CD4-positive, CD25-positive, alpha-beta regulatory T cell (primary cell): ENCODE measurements around the gene CERT1. TPM values are rescaled to one million over a fixed set of nuclear protein-coding genes. Genes with fewer than 3 reads are reported as not detected.
"Not testable (repeated sequence)": the region's sequence is repeated elsewhere in the genome, so short reads cannot be mapped to it uniquely, and the experiment has no call there.

Experiments used
- ATAC-seq, 2 donors: fragments of 150-1000 bp; cut with Tn5 transposase; one replicate each; pipeline ENCODE4 v1.10.0; 2021; ENCODE audit warnings: low read depth in 2 of 2, moderate number of reproducible peaks in 2 of 2, moderate library complexity in 1 of 2
- DNase-seq, 3 donors: peaks; one replicate each; pipeline versions ENCODE4 v3.0.0 to v3.0.0-alpha.2; 2012 to 2022; ENCODE audit warnings: mixed read lengths in 1 of 3
- H3K27ac ChIP-seq: one replicate; pipeline ENCODE4 v1.7.0; 2013; ENCODE audit warnings: mild to moderate bottlenecking, low read length; ENCODE audit not compliant: insufficient read depth, poor library complexity, severe bottlenecking
- H3K27me3 ChIP-seq: one replicate; pipeline ENCODE4 v1.7.0; 2013; ENCODE audit warnings: low read length; ENCODE audit not compliant: control insufficient read depth, insufficient read depth
- H3K36me3 ChIP-seq: one replicate; pipeline ENCODE4 v1.7.0; 2013; ENCODE audit warnings: mild to moderate bottlenecking, low read length, moderate library complexity; ENCODE audit not compliant: control insufficient read depth, insufficient read depth
- H3K4me1 ChIP-seq: 2 replicates; pipeline ENCODE4 v1.7.0; 2013; ENCODE audit warnings: mild to moderate bottlenecking, low read length; ENCODE audit not compliant: insufficient read depth, control insufficient read depth, poor library complexity, severe bottlenecking
- H3K4me3 ChIP-seq: one replicate; pipeline ENCODE4 v1.7.0; 2013; ENCODE audit warnings: low read depth, mild to moderate bottlenecking, low read length, moderate library complexity
- H3K9me3 ChIP-seq, 2 experiments: 1 replicate in 1 of 2; 2 replicates in 1 of 2; pipeline ENCODE4 v1.7.0; 2013; ENCODE audit warnings: low read length in 2 of 2, mild to moderate bottlenecking in 1 of 2, moderate library complexity in 1 of 2; ENCODE audit not compliant: control insufficient read depth in 2 of 2
- H3K27ac Mint-ChIP-seq, 3 donors: one replicate each; pipeline ENCODE4 v1.8.0; 2020 to 2022; ENCODE audit warnings: mild to moderate bottlenecking in 3 of 3, mixed read lengths in 3 of 3, moderate library complexity in 2 of 3
- H3K27me3 Mint-ChIP-seq: one replicate; pipeline ENCODE4 v1.8.0; 2022; ENCODE audit warnings: mild to moderate bottlenecking, mixed read lengths
- H3K36me3 Mint-ChIP-seq: one replicate; pipeline ENCODE4 v1.8.0; 2020; ENCODE audit warnings: mixed read lengths
- H3K4me1 Mint-ChIP-seq, 4 donors: one replicate each; pipeline ENCODE4 v1.8.0; 2020 to 2022; ENCODE audit warnings: mixed read lengths in 4 of 4, mild to moderate bottlenecking in 1 of 4
- H3K4me3 Mint-ChIP-seq, 4 donors: one replicate each; pipeline ENCODE4 v1.8.0; 2020 to 2022; ENCODE audit warnings: mild to moderate bottlenecking in 4 of 4, mixed read lengths in 4 of 4, moderate library complexity in 3 of 4
- H3K9me3 Mint-ChIP-seq, 7 donors: one replicate each; pipeline ENCODE4 v1.8.0; 2020 to 2022; ENCODE audit warnings: mixed read lengths in 7 of 7, mild to moderate bottlenecking in 3 of 7, moderate library complexity in 2 of 7
- polyA plus RNA-seq, 4 donors: library from polyadenylated mRNA; unstranded; fragments of 300-500 nt; fragmentation: Illumina TruSeq; gene quantifications; one replicate each; pipeline ENCODE4 v1.2.3, GENCODE V29; 2021
- total RNA-seq: library from RNA; stranded (reverse); gene quantifications from one replicate; pipeline ENCODE4 v1.2.3, GENCODE V29; 2022

The CERT1 gene
- total and polyA plus RNA-seq, 5 donors from 2014 or later, result 19.4 to 49.9 (median 22.4) TPM

DNA sequence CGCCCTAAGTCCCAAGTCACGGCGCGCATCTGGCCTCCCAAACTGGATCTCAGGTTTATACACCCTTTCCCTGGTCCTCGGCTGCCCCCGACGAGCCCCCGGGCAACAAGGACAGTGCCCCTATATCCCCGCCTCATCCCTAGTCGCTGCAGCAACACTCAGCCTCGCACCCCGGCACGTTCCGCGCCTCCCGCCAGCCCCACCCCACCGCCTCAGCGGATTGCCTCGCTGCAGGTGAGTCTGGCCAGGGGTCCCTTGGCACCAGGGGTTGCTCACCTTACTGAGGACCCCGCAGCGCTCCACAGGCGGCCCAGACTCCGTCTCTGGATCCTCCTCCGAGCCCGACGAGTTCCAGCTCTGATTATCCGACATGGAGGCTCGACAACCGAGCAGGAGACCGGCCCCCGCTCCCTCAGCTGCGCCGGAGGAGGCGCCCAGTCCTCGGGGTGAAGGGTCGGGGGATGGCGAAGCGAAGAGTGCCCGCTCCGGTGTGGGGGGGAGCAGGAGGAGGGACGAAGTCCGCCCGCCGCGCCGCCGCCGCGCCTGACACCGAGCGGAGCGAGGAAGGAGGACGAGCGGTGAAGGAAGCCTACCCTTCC lies 494 bp downstream of the CERT1 start:
- peak; percentile 26 to 42 for ATAC-seq
- peak overlapping the region; percentile 96 to 99 (median 98) for H3K4me3 Mint-ChIP-seq

DNA sequence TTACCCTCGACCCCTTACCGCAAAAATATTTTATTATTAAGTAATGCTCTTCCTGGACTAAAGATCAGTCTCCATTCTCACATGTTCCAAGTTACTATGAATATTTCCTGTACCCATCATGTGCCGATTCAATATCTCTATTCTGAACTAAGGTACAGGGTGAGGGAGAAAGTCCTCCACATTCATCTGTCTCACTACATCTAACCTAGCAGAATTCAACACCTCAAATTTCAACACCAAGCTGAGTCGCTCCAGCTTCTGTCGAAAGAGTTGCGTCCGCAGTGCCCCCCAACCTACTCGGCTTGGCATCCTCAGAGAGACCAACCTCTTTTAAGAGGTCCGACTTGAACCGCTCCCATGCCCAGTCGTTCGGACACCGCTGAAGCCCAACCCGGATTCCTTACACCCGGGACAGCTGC lies 1.0 kb downstream of the CERT1 start:
- ATAC-seq (no peak), DNase-seq (peak in 1 of 3 donors; percentile 31)
- H3K36me3 Mint-ChIP-seq, result peaks cover 4% of the 10 kb centered on the region
- Histone ChIP-seq H3K9me3 (no peaks in the 10 kb centered on the region), H3K4me1 (peaks cover 59% of the 10 kb centered on the region), H3K36me3 (no peaks in the 10 kb centered on the region), H3K4me3 (peak overlapping the region; percentile 89), H3K27me3 (no peaks in the 10 kb centered on the region), H3K27ac (peak overlapping the region; percentile 82)
- peaks cover 0 to 1% (median 0%) of the 10 kb centered on the region in 7 donors for H3K9me3 Mint-ChIP-seq
- H3K27ac Mint-ChIP-seq, result peak overlapping the region; percentile 95 to 97 (median 95)
- H3K4me3 Mint-ChIP-seq, result peak overlapping the region; percentile 96 to 99 (median 98)
- H3K27me3 Mint-ChIP-seq, result no peaks in the 10 kb centered on the region
- peaks cover 45 to 80% (median 60%) of the 10 kb centered on the region in 4 donors for H3K4me1 Mint-ChIP-seq

More for the DNA sequence above, 494 bp downstream of the CERT1 start:
- peak overlapping the region; percentile 95 to 97 (median 95) for H3K27ac Mint-ChIP-seq
- peak in 2 of 3 donors; percentile 34 to 46 for DNase-seq
- H3K4me1 Mint-ChIP-seq, result peaks cover 50 to 79% (median 59%) of the 10 kb centered on the region in 4 donors
- Histone ChIP-seq H3K4me1 (peaks cover 59% of the 10 kb centered on the region), H3K36me3 (no peaks in the 10 kb centered on the region), H3K27me3 (no peaks in the 10 kb centered on the region), H3K9me3 (no peaks in the 10 kb centered on the region), H3K4me3 (peak overlapping the region; percentile 89), H3K27ac (peak overlapping the region; percentile 82)
- H3K27me3 Mint-ChIP-seq, result no peaks in the 10 kb centered on the region
- peaks cover 4% of the 10 kb centered on the region for H3K36me3 Mint-ChIP-seq
- peaks cover 0 to 1% (median 0%) of the 10 kb centered on the region in 7 donors for H3K9me3 Mint-ChIP-seq

DNA sequence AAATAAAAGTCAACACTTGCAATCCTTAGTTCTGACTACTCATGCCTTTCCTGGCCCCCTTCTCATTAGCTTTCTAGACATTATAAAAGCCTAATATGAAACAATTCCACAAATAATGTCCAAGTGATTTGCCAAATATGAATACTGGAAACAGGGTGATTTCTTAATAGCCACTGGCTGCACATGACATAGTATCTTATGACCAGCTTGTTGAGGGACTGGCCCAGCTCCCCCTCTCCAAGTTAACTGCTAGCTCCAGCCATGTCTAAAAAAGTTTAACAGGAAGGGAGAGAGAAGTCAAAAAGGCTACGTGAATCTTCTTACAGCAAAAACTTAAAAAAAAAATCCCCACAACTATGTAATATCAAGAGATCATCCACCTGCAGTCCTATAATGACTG lies 1.5 kb downstream of the CERT1 start:
- Mint-ChIP-seq H3K27ac (peak overlapping the region in 2 of 3 donors; percentile 44 to 95), H3K4me3 (peak overlapping the region; percentile 96 to 99 (median 98)), H3K36me3 (peaks cover 4% of the 10 kb centered on the region), H3K27me3 (no peaks in the 10 kb centered on the region), H3K9me3 (peaks cover 0 to 1% (median 0%) of the 10 kb centered on the region in 7 donors), H3K4me1 (peaks cover 42 to 78% (median 59%) of the 10 kb centered on the region in 4 donors)
- DNase-seq (peak in 1 of 3 donors; percentile 10), ATAC-seq (no peak)
- Histone ChIP-seq H3K4me1 (peaks cover 59% of the 10 kb centered on the region), H3K36me3 (peaks cover 5% of the 10 kb centered on the region), H3K9me3 (no peaks in the 10 kb centered on the region), H3K4me3 (peak overlapping the region; percentile 89), H3K27me3 (no peaks in the 10 kb centered on the region), H3K27ac (no peak overlapping the region)

DNA sequence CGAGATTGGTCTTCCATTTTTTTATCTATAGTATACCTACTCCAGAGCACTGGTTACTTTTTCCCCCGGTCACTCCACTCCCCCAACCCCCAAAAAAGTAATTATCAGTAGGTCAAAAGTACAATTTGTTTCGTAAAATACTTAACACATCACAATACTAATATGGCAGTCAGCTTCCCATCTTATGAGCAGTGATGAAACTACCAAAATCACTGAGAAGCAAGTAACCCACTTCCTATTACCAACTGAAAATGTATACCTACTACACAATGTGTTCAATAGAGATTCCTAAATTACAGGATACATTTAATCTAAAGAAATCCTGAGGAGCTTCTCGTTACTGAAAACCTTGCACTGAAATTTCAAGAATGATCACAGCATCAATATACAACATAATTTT lies 1.9 kb downstream of the CERT1 start:
- Mint-ChIP-seq H3K27me3 (no peaks in the 10 kb centered on the region), H3K36me3 (peaks cover 7% of the 10 kb centered on the region), H3K4me1 (peaks cover 41 to 76% (median 60%) of the 10 kb centered on the region in 4 donors), H3K9me3 (peaks cover 0 to 1% (median 0%) of the 10 kb centered on the region in 7 donors), H3K4me3 (peak overlapping the region; percentile 96 to 99 (median 98)), H3K27ac (peak overlapping the region in 1 of 3 donors; percentile 40)
- Histone ChIP-seq H3K4me3 (peak overlapping the region; percentile 89), H3K9me3 (no peaks in the 10 kb centered on the region), H3K36me3 (peaks cover 7% of the 10 kb centered on the region), H3K27me3 (no peaks in the 10 kb centered on the region), H3K4me1 (peaks cover 58% of the 10 kb centered on the region), H3K27ac (no peak overlapping the region)
- DNase-seq, result peak in 1 of 3 donors; percentile 13
- ATAC-seq, result no peak

DNA sequence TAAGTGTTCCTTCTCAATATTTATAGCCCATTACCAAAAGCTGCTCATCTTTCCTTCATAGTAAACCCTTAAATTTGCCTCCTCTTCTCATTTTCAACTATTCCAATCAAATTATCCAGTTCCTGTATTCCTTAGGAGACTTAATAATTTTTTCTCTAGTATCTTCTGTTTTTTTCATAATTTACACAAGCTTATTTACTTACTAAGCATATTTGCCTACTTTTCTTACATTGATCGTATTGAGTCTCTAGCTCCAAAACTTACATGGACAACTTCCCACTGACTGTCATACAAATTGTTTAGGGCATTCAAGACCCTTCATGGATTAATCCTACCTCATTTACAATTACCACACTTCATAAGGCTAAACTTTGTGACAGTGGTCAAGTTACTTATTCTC lies 3.6 kb downstream of the CERT1 start:
- no peak for ATAC-seq
- Mint-ChIP-seq H3K4me1 (peaks cover 34 to 66% (median 47%) of the 10 kb centered on the region in 4 donors), H3K9me3 (peaks cover 0 to 1% (median 0%) of the 10 kb centered on the region in 7 donors), H3K4me3 (peak overlapping the region in 3 of 4 donors; percentile 22 to 99 (median 34)), H3K27me3 (no peaks in the 10 kb centered on the region), H3K27ac (peak overlapping the region in 1 of 3 donors; percentile 13), H3K36me3 (peaks cover 12% of the 10 kb centered on the region)
- Histone ChIP-seq H3K27me3 (no peaks in the 10 kb centered on the region), H3K27ac (no peak overlapping the region), H3K9me3 (no peaks in the 10 kb centered on the region), H3K4me3 (peak overlapping the region; percentile 17), H3K4me1 (peaks cover 41% of the 10 kb centered on the region), H3K36me3 (peaks cover 16% of the 10 kb centered on the region)
- no peak for DNase-seq

DNA sequence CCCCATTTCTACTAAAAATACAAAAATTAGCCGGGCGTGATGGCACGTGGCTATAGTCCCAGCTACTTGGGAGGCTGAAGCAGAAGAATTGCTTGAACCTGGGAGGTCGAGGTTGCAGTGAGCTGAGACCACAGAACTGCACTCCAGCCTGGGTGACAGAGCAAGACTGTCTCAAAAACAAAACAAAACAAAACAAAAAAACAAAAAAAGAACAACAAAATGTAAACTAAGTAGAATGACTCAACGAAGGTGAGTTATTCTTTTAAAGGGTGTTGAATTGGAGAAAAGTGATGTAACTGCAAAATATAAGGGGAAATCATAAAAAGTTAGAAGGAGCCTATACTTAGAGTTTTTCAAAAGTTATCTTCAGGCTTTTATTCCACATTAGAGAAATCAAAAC lies 6.3 kb downstream of the CERT1 start:
- H3K9me3 Mint-ChIP-seq, H3K27ac Mint-ChIP-seq: not testable (repeated sequence)
- peaks cover 46 to 62% (median 53%) of the 10 kb centered on the region in 4 donors for H3K4me1 Mint-ChIP-seq

DNA sequence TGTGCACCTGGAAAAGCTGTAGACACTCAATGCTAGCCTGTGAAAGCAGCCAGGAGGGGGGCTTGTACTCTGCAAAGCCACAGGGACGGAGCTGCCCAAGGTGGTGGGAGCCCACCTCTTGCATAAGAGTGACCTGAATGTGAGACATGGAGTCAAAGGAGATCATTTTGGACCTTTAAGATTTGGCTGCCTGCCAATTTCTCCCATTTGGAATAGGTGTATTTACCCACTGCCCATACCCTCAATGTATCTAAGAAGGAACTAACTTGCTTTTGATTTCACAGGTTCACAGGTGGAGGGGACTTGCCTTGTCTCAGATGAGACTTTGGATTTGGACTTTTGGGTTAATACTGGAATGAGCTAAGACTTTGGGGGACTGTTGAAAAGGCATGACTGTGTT lies 12.6 kb downstream of the CERT1 start:
- peaks cover 55% of the 10 kb centered on the region for H3K36me3 Mint-ChIP-seq
- H3K27me3 Mint-ChIP-seq, DNase-seq, H3K4me3 Mint-ChIP-seq, H3K9me3 ChIP-seq, H3K4me3 ChIP-seq, ATAC-seq, H3K27me3 ChIP-seq, H3K9me3 Mint-ChIP-seq, H3K4me1 ChIP-seq, H3K27ac ChIP-seq: not testable (repeated sequence)
- H3K27ac Mint-ChIP-seq, result peak overlapping the region in 1 of 3 donors; percentile 42
- H3K36me3 ChIP-seq, result peaks cover 38% of the 10 kb centered on the region
- peaks cover 32 to 47% (median 35%) of the 10 kb centered on the region in 4 donors for H3K4me1 Mint-ChIP-seq

More for the DNA sequence above, 6.3 kb downstream of the CERT1 start:
- not testable (repeated sequence) for H3K27me3 Mint-ChIP-seq, DNase-seq, H3K4me3 ChIP-seq, H3K27me3 ChIP-seq, ATAC-seq, H3K4me3 Mint-ChIP-seq, H3K9me3 ChIP-seq, H3K27ac ChIP-seq
- peaks cover 31% of the 10 kb centered on the region for H3K36me3 Mint-ChIP-seq
- Histone ChIP-seq H3K4me1 (peaks cover 24% of the 10 kb centered on the region), H3K36me3 (peaks cover 29% of the 10 kb centered on the region)
